SK-N-SH (cell line): Measurements from ENCODE around the gene CIB4. TPM values are rescaled to one million over a fixed set of nuclear protein-coding genes. Genes with fewer than 3 reads are reported as not detected.
"Not testable (repeated sequence)": the region's sequence is repeated elsewhere in the genome, so short reads cannot be mapped to it uniquely, and the experiment has no call there.

Source experiments
- CTCF ChIA-PET: fragments of 300-600, 350-600 bp; formaldehyde crosslinking; extraction: SDS; loops from one replicate; lab custom pipeline; 2021; lab: Yijun Ruan, JAX
- POLR2A ChIA-PET: fragments of 350-600 bp; sonication (Branson Sonifier 250); formaldehyde crosslinking; extraction: SDS; loops from one replicate; lab custom pipeline; 2020; ENCODE audit warnings: antibody characterized with exemption, inconsistent platforms; lab: Yijun Ruan, JAX
- DNase-seq: peaks from one replicate; pipeline ENCODE4 v3.0.0; 2012
- H2AFZ ChIP-seq: fragments of 200-600 bp; sonication (generic); 2 replicates; pipeline ENCODE4 v1.8.1; 2016; ENCODE audit warnings: antibody characterized with exemption, mild to moderate bottlenecking, low read depth
- H3F3A ChIP-seq: fragments of 200-600 bp; sonication (generic); replicated peaks from 2 replicates; pipeline ENCODE3; 2016; ENCODE audit warnings: antibody characterized with exemption, mild to moderate bottlenecking; ENCODE audit not compliant: insufficient read depth
- H3K27ac ChIP-seq, 2 experiments: fragments of 200-500 bp in 1 of 2; fragments of 200-600 bp in 1 of 2; sonication (Bioruptor generic) in 1 of 2; sonication (generic), shearing (Covaris generic) in 1 of 2; 2 replicates each; pipeline versions ENCODE4 v1.5.1 to v1.6.1; 2014 to 2016; ENCODE audit warnings: low read depth in 2 of 2, inconsistent platforms in 1 of 2, low read length in 1 of 2, mild to moderate bottlenecking in 1 of 2, mixed read lengths in 1 of 2
- H3K27me3 ChIP-seq: fragments of 200-600 bp; sonication (generic), shearing (Covaris generic); 2 replicates; pipeline ENCODE4 v1.6.1; 2016; ENCODE audit warnings: mixed run types; ENCODE audit not compliant: insufficient read depth
- H3K36me3 ChIP-seq, 2 experiments: fragments of 200-500 bp in 1 of 2; fragments of 200-600 bp in 1 of 2; sonication (Bioruptor generic) in 1 of 2; sonication (generic) in 1 of 2; replicated peaks in 1 of 2; 2 replicates each; pipeline versions ENCODE3 to v1.5.1; 2014 to 2016; ENCODE audit warnings: low read length in 1 of 2, mild to moderate bottlenecking in 1 of 2; ENCODE audit not compliant: insufficient read depth in 2 of 2, control insufficient read depth in 1 of 2
- H3K4me1 ChIP-seq, 2 experiments: fragments of 200-500 bp in 1 of 2; fragments of 200-600 bp in 1 of 2; sonication (Bioruptor generic) in 1 of 2; sonication (generic), shearing (Covaris generic) in 1 of 2; 2 replicates each; pipeline versions ENCODE4 v1.5.1 to v1.6.1; 2014 to 2016; ENCODE audit warnings: low read depth in 1 of 2, low read length in 1 of 2, mixed run types in 1 of 2; ENCODE audit not compliant: insufficient read depth in 2 of 2, control insufficient read depth in 1 of 2
- H3K4me2 ChIP-seq: fragments of 200-600 bp; sonication (generic), shearing (Covaris generic); 2 replicates; pipeline ENCODE4 v1.6.1; 2017; ENCODE audit warnings: mixed run types
- H3K4me3 ChIP-seq, 2 experiments: fragments of 200-500 bp in 1 of 2; fragments of 200-600 bp in 1 of 2; sonication (Bioruptor generic) in 1 of 2; sonication (generic), shearing (Covaris generic) in 1 of 2; 2 replicates each; pipeline versions ENCODE4 v1.5.1 to v1.8.1; 2014 to 2016; ENCODE audit warnings: low read depth in 2 of 2, inconsistent platforms in 1 of 2, low read length in 1 of 2, mild to moderate bottlenecking in 1 of 2, mixed read lengths in 1 of 2, moderate library complexity in 1 of 2
- H3K79me2 ChIP-seq: fragments of 200-600 bp; sonication (generic); 2 replicates; pipeline ENCODE4 v1.8.1; 2017; ENCODE audit warnings: mild to moderate bottlenecking; ENCODE audit not compliant: insufficient read depth
- H3K9ac ChIP-seq: fragments of 200-600 bp; sonication (generic); 2 replicates; pipeline ENCODE4 v1.6.1; 2017; ENCODE audit warnings: mixed run types
- H3K9me2 ChIP-seq: fragments of 200-600 bp; sonication (generic); 2 replicates; pipeline ENCODE4 v1.6.1; 2017; ENCODE audit warnings: mixed run types
- H3K9me3 ChIP-seq: fragments of 200-600 bp; sonication (generic); 2 replicates; pipeline ENCODE4 v1.6.1; 2017; ENCODE audit warnings: mixed run types, mild to moderate bottlenecking, moderate library complexity
- H4K20me1 ChIP-seq: fragments of 200-600 bp; sonication (generic); 2 replicates; pipeline ENCODE4 v1.6.1; 2017; ENCODE audit warnings: mild to moderate bottlenecking, mixed run types; ENCODE audit not compliant: insufficient read depth
- CHD2 ChIP-seq: fragments of 150-350 bp; IDR thresholded peaks from 2 replicates; pipeline ENCODE4 v1.6.1; 2018; ENCODE audit warnings: low read length; ENCODE audit not compliant: partially characterized antibody
- FOXM1 ChIP-seq: IDR thresholded peaks from 2 replicates; pipeline ENCODE4 v1.4.0; 2012; ENCODE audit warnings: low read depth, mild to moderate bottlenecking
- GATA2 ChIP-seq: sonication (generic); formaldehyde crosslinking; IDR thresholded peaks from 2 replicates; pipeline ENCODE4 v1.5.0; 2020; ENCODE audit warnings: mild to moderate bottlenecking, missing genetic modification reagents
- MEF2A ChIP-seq: IDR thresholded peaks from 2 replicates; pipeline ENCODE4 v1.4.0; 2012; ENCODE audit warnings: low read depth, borderline replicate concordance
- POLR2AphosphoS5 ChIP-seq: IDR thresholded peaks from 2 replicates; pipeline ENCODE4 v1.6.1; 2012; ENCODE audit warnings: low read depth, low read length
- RCOR1 ChIP-seq: fragments of 150-350 bp; IDR thresholded peaks from 2 replicates; pipeline ENCODE4 v1.6.1; 2017; ENCODE audit warnings: antibody characterized with exemption, low read length
- RXRA ChIP-seq: IDR thresholded peaks from 2 replicates; pipeline ENCODE4 v1.4.0; 2012; ENCODE audit warnings: low read depth, mild to moderate bottlenecking, borderline replicate concordance
- SMC3 ChIP-seq: IDR thresholded peaks from 2 replicates; pipeline ENCODE4 v1.6.1; 2012; ENCODE audit warnings: low read depth, low read length, improper control_type of control experiment
- WGBS: methylation state at CpG from one replicate; pipeline ENCODE4 v1.1.6; 2017; ENCODE audit warnings: low lambda C conversion rate; 5-methylcytosine and 5-hydroxymethylcytosine counted together
- polyA plus RNA-seq, 3 experiments: library from polyadenylated mRNA; depleted of rRNA; stranded (reverse); fragments of >200 nt; gene quantifications; 2 replicates each; pipeline ENCODE4 v1.2.3, GENCODE V29; 2012
- TF ChIP-seq, protein P1 (sequence below): IDR thresholded peaks from 2 replicates; pipeline ENCODE4 v1.4.0; 2012; ENCODE audit warnings: low read depth, borderline replicate concordance
- TF ChIP-seq, protein P2 (sequence below): IDR thresholded peaks from 2 replicates; pipeline ENCODE4 v1.4.0; 2012; ENCODE audit warnings: low read depth, borderline replicate concordance

Gene CIB4
- polyA plus RNA-seq, 1 of the 3 experiments (the other 2 are of a cell fraction): not detected

DNA sequence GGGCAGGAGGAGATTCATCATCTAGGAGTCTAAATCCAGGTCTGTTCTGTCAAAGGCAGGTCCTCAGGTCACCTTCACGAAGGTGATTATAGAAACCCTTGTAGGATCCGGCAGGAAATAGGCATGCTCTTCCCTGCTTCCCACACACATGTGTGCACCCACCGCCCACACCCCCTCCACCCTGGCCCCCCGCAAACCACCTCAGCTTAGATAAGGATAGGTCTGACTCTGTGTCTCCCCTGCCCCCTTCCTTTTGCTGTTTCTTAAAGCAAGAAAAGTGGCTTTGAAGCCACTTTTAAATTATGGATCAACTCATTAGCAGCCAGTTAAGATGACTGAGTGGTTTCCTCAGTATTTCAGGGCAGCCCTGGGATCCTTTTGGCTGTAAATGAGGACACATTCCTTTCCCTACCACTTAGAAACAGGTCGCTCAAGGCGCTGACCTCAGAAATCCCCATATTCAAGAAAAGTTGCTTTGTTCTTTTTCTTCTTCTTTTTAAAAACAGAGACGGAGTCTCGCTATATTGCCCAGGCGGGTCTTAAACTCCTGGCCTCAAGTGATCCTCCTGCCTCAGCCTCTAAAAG, 14.5 kb upstream of the CIB4 start:
- Histone ChIP-seq H3K27me3 (peaks cover 11% of the 10 kb centered on the region; the same call in 1 of the 2 replicates), H3K4me2 (no peak overlapping the region), H3K9me2 (no peaks in the 10 kb centered on the region), H3K27ac (no peak overlapping the region), H3K4me1 (peaks cover 0 to 17% of the 10 kb centered on the region in 2 experiments; a peak in 2 of 4 replicates), H3K9me3 (peaks cover 12% of the 10 kb centered on the region; the same call in 1 of the 2 replicates), H3F3A (no peaks in the 10 kb centered on the region), H4K20me1 (no peaks in the 10 kb centered on the region), H3K9ac (no peak overlapping the region), H3K4me3 (no peak overlapping the region), H3K36me3 (no peaks in the 10 kb centered on the region), H2AFZ (no peak overlapping the region), H3K79me2 (no peaks in the 10 kb centered on the region)
- POLR2A ChIA-PET: no interaction called here
- WGBS: 78% methylated on average over 9 of the region's 9 CpGs
- no peak for DNase-seq
- CTCF ChIA-PET: interaction anchor here (1.0 to 1.3 kb wide), 2 partner anchors 22 to 45 kb away, joined by 3 to 4 read pairs; no protein-coding TSS in a partner anchor
- TF ChIP-seq RCOR1 (no peak), GATA2 (CRISPR knock-in tag) (no peak), POLR2AphosphoS5 (no peak), CHD2 (no peak), RXRA (no peak), SMC3 (no peak), FOXM1 (no peak), MEF2A (no peak)
- TF ChIP-seq, protein P1, sequence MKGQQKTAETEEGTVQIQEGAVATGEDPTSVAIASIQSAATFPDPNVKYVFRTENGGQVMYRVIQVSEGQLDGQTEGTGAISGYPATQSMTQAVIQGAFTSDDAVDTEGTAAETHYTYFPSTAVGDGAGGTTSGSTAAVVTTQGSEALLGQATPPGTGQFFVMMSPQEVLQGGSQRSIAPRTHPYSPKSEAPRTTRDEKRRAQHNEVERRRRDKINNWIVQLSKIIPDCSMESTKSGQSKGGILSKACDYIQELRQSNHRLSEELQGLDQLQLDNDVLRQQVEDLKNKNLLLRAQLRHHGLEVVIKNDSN: no peak
- TF ChIP-seq, protein P2, sequence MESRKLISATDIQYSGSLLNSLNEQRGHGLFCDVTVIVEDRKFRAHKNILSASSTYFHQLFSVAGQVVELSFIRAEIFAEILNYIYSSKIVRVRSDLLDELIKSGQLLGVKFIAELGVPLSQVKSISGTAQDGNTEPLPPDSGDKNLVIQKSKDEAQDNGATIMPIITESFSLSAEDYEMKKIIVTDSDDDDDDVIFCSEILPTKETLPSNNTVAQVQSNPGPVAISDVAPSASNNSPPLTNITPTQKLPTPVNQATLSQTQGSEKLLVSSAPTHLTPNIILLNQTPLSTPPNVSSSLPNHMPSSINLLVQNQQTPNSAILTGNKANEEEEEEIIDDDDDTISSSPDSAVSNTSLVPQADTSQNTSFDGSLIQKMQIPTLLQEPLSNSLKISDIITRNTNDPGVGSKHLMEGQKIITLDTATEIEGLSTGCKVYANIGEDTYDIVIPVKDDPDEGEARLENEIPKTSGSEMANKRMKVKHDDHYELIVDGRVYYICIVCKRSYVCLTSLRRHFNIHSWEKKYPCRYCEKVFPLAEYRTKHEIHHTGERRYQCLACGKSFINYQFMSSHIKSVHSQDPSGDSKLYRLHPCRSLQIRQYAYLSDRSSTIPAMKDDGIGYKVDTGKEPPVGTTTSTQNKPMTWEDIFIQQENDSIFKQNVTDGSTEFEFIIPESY: no peak

DNA sequence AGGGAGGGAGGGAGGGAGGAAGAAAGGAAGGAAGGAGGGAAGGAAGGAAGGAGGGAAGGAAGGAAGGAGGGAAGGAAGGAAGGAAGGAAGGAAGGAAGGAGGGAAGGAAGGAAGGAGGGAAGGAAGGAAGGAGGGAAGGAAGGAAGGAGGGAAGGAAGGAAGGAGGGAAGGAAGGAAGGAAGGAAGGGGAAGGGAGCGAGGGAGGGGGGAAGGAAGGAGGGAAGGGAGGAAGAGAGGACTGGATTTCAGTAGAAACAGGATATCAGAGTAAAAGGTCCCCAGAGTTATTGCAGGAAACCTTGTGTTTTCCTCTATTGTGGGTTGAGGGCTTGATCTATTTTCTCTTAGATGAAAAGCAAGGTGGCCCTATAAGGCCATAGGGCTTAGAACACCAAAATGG, 14.0 kb upstream of the CIB4 start:
- H3K27ac ChIP-seq, H3K4me3 ChIP-seq, DNase-seq, H3F3A ChIP-seq, H2AFZ ChIP-seq, H3K4me2 ChIP-seq, H3K9ac ChIP-seq, H3K36me3 ChIP-seq, H3K9me2 ChIP-seq, H4K20me1 ChIP-seq, POLR2A ChIA-PET, H3K9me3 ChIP-seq, H3K79me2 ChIP-seq: not testable (repeated sequence)
- WGBS: 53% methylated on average over 1 of the region's 1 CpG
- H3K4me1 ChIP-seq: peaks cover 0 to 20% of the 10 kb centered on the region in 2 experiments; a peak in 2 of 4 replicates
- peaks cover 11% of the 10 kb centered on the region; the same call in 1 of the 2 replicates for H3K27me3 ChIP-seq
- CTCF ChIA-PET: interaction anchor here (1.3 to 1.4 kb wide), 2 partner anchors 21 to 50 kb away, joined by 4 read pairs; no protein-coding TSS in a partner anchor
